Measurements from ENCODE around the gene EEF1A2.

GRCh38 chr20:63536997-63537524 lies 38.2 kb upstream of the EEF1A2 start, which contains the start of gene PTK6:
- TF ChIP-seq CTCF (conservative IDR thresholded peaks at IDR 0.05) = no peak
- TF ChIP-seq EZH2 (IDR thresholded peaks at IDR 0.05; ENCODE audit: low read depth) = no peak

Data from PC-9 (cell line).